H1 (cell line): ENCODE data around the gene MTR. TPM values are rescaled to one million over a fixed set of nuclear protein-coding genes. Genes with fewer than 3 reads are reported as not detected.
A peak's percentile ranks its signal among the peaks of the same experiment; 100 is the strongest.

Experiments
- CTCF ChIA-PET: fragments of 300-600 bp; sonication (Branson Sonifier 250); formaldehyde crosslinking; loops from one replicate; lab custom pipeline; 2021; ENCODE audit not compliant: partially characterized antibody; lab: Charles Lee
- POLR2A ChIA-PET: fragments of 300-600 bp; sonication (Branson Sonifier 250); formaldehyde crosslinking; loops from one replicate; lab custom pipeline; 2021; ENCODE audit warnings: inconsistent platforms; ENCODE audit not compliant: partially characterized antibody; lab: Charles Lee
- DNase-seq, 2 experiments: peaks; one replicate each; pipeline versions ENCODE4 v3.0.0 to v3.0.0-alpha.2; 2010 to 2022; ENCODE audit warnings: low spot score in 2 of 2, low read depth in 1 of 2, mixed read lengths in 1 of 2
- FAIRE-seq: peaks from 2 replicates; lab custom pipeline; 2011; peaks lifted over from hg19 to GRCh38; lab: Jason Lieb, UNC
- H2AFZ ChIP-seq: 2 replicates; pipeline ENCODE4 v1.8.1; 2012; ENCODE audit warnings: low read length, inconsistent platforms
- H2AK5ac ChIP-seq: 2 replicates; pipeline ENCODE4 v1.6.1; 2013; ENCODE audit warnings: low read depth, low read length
- H2BK120ac ChIP-seq: replicated peaks from 2 replicates; pipeline ENCODE3; 2013; ENCODE audit warnings: low read depth, low read length, inconsistent platforms
- H2BK12ac ChIP-seq: 2 replicates; pipeline ENCODE4 v1.6.1; 2013; ENCODE audit warnings: low read depth, low read length
- H2BK15ac ChIP-seq: 2 replicates; pipeline ENCODE4 v1.6.1; 2013; ENCODE audit warnings: low read length
- H2BK20ac ChIP-seq: 2 replicates; pipeline ENCODE4 v1.6.1; 2013; ENCODE audit warnings: low read length
- H2BK5ac ChIP-seq: 2 replicates; pipeline ENCODE4 v1.6.1; 2013; ENCODE audit warnings: low read depth, low read length
- H3K14ac ChIP-seq: 2 replicates; pipeline ENCODE4 v1.6.1; 2013; ENCODE audit warnings: inconsistent platforms; ENCODE audit not compliant: insufficient read length
- H3K18ac ChIP-seq: 2 replicates; pipeline ENCODE4 v1.6.1; 2013; ENCODE audit warnings: low read length; ENCODE audit errors: extremely low read depth
- H3K23ac ChIP-seq: 2 replicates; pipeline ENCODE4 v1.6.1; 2013; ENCODE audit warnings: inconsistent platforms; ENCODE audit not compliant: insufficient read length
- H3K23me2 ChIP-seq: 2 replicates; pipeline ENCODE4 v1.6.1; 2013; ENCODE audit warnings: low read depth, low read length
- H3K27ac ChIP-seq: 2 replicates; pipeline ENCODE4 v1.6.1; 2011; ENCODE audit warnings: low read depth, low read length, inconsistent platforms
- H3K27me3 ChIP-seq, 4 experiments: replicated peaks in 1 of 4; 1 replicate in 1 of 4; 2 replicates in 3 of 4; pipeline versions ENCODE4 v1.6.1 to v1.8.1; 2011 to 2013; ENCODE audit warnings: low read length in 3 of 4, mild to moderate bottlenecking in 3 of 4, inconsistent platforms in 2 of 4, mixed read lengths in 2 of 4, moderate library complexity in 1 of 4; ENCODE audit not compliant: control insufficient read depth in 3 of 4, insufficient read depth in 3 of 4; ENCODE audit errors: extremely low read depth in 1 of 4
- H3K36me3 ChIP-seq, 4 experiments: 2 replicates each; pipeline versions ENCODE4 v1.6.1 to v1.8.1; 2011 to 2013; ENCODE audit warnings: mild to moderate bottlenecking in 4 of 4, low read length in 3 of 4, moderate library complexity in 2 of 4, control low read depth in 1 of 4, inconsistent platforms in 1 of 4; ENCODE audit not compliant: insufficient read depth in 4 of 4, control insufficient read depth in 2 of 4
- H3K4ac ChIP-seq: replicated peaks from 2 replicates; pipeline ENCODE3; 2013; ENCODE audit warnings: low read length, low read depth, mixed read lengths, inconsistent platforms; ENCODE audit not compliant: insufficient read length
- H3K4me1 ChIP-seq, 4 experiments: replicated peaks in 1 of 4; 1 replicate in 1 of 4; 2 replicates in 3 of 4; pipeline versions ENCODE4 v1.6.1 to v1.8.1; 2011 to 2013; ENCODE audit warnings: low read length in 3 of 4, inconsistent platforms in 2 of 4, mixed read lengths in 1 of 4; ENCODE audit not compliant: insufficient read depth in 4 of 4, control insufficient read depth in 3 of 4
- H3K4me2 ChIP-seq, 2 experiments: 2 replicates each; pipeline versions ENCODE4 v1.6.1 to v1.8.1; 2011 to 2013; ENCODE audit warnings: low read depth in 2 of 2, low read length in 2 of 2, control low read depth in 1 of 2, inconsistent platforms in 1 of 2, mild to moderate bottlenecking in 1 of 2; ENCODE audit not compliant: insufficient read depth in 1 of 2
- H3K4me3 ChIP-seq, 4 experiments: fragments of 200-600, 300-600 bp in 1 of 4; sonication (generic), shearing (Covaris generic), sonication (Bioruptor Twin) in 1 of 4; 2 replicates each; pipeline versions ENCODE4 v1.5.1 to v1.8.1; 2011 to 2016; ENCODE audit warnings: low read length in 4 of 4, low read depth in 3 of 4, control low read depth in 2 of 4, inconsistent platforms in 2 of 4, mild to moderate bottlenecking in 2 of 4, mixed read lengths in 1 of 4, moderate library complexity in 1 of 4; ENCODE audit not compliant: insufficient read depth in 2 of 4; ENCODE audit errors: extremely low read depth in 1 of 4
- H3K56ac ChIP-seq: replicated peaks from 2 replicates; pipeline ENCODE3; 2013; ENCODE audit warnings: low read depth, mild to moderate bottlenecking, mixed read lengths, low read length, inconsistent platforms; ENCODE audit not compliant: insufficient read length
- H3K79me1 ChIP-seq: 2 replicates; pipeline ENCODE4 v1.6.1; 2013; ENCODE audit warnings: low read depth, low read length, control low read depth
- H3K79me2 ChIP-seq, 2 experiments: 2 replicates each; pipeline versions ENCODE4 v1.6.1 to v1.8.1; 2012 to 2013; ENCODE audit warnings: low read length in 2 of 2, mild to moderate bottlenecking in 2 of 2, inconsistent platforms in 1 of 2; ENCODE audit not compliant: insufficient read depth in 2 of 2, control insufficient read depth in 1 of 2
- H3K9ac ChIP-seq, 4 experiments: replicated peaks in 1 of 4; 1 replicate in 1 of 4; 2 replicates in 3 of 4; pipeline versions ENCODE4 v1.6.1 to v1.8.1; 2011 to 2013; ENCODE audit warnings: low read depth in 3 of 4, low read length in 3 of 4, control low read depth in 2 of 4, mild to moderate bottlenecking in 2 of 4, moderate library complexity in 2 of 4, inconsistent platforms in 1 of 4; ENCODE audit errors: extremely low read depth in 1 of 4
- H3K9me3 ChIP-seq, 2 experiments: 2 replicates each; pipeline versions ENCODE4 v1.6.1 to v1.8.1; 2012 to 2013; ENCODE audit warnings: mild to moderate bottlenecking in 2 of 2, moderate library complexity in 2 of 2, control low read depth in 1 of 2, inconsistent platforms in 1 of 2, low read depth in 1 of 2, low read length in 1 of 2, mixed read lengths in 1 of 2; ENCODE audit not compliant: insufficient read depth in 2 of 2
- H4K20me1 ChIP-seq, 2 experiments: replicated peaks in 1 of 2; 2 replicates each; pipeline versions ENCODE3 to v1.8.1; 2011 to 2013; ENCODE audit warnings: inconsistent platforms in 2 of 2, low read length in 2 of 2, mild to moderate bottlenecking in 1 of 2; ENCODE audit not compliant: insufficient read depth in 2 of 2, control insufficient read depth in 1 of 2
- H4K5ac ChIP-seq: 2 replicates; pipeline ENCODE4 v1.6.1; 2013; ENCODE audit warnings: low read length, low read depth, mixed read lengths, inconsistent platforms; ENCODE audit not compliant: insufficient read length
- H4K8ac ChIP-seq: 2 replicates; pipeline ENCODE4 v1.8.0; 2013; ENCODE audit warnings: mild to moderate bottlenecking, moderate library complexity, low read length, inconsistent platforms; ENCODE audit not compliant: insufficient read depth; ENCODE audit errors: extremely low read depth
- H4K91ac ChIP-seq: replicated peaks from 2 replicates; pipeline ENCODE3; 2013; ENCODE audit warnings: low read length, mixed read lengths, inconsistent platforms; ENCODE audit not compliant: insufficient read length
- BRCA1 ChIP-seq: IDR thresholded peaks from 2 replicates; pipeline ENCODE4 v1.6.1; 2012; ENCODE audit warnings: low read depth, low read length, improper control_type of control experiment
- EP300 ChIP-seq, 2 experiments: IDR thresholded peaks; 1 replicate in 1 of 2; 2 replicates in 1 of 2; pipeline ENCODE4 v1.6.1; 2011 to 2012; ENCODE audit warnings: low read depth in 2 of 2, low read length in 2 of 2, mild to moderate bottlenecking in 2 of 2, borderline replicate concordance in 1 of 2, inconsistent platforms in 1 of 2, moderate library complexity in 1 of 2
- JUN ChIP-seq: IDR thresholded peaks from 2 replicates; pipeline ENCODE4 v1.6.1; 2011; ENCODE audit warnings: low read depth, mild to moderate bottlenecking, improper control_type of control experiment, low read length
- KDM1A ChIP-seq: fragments of 200-600, 300-600 bp; sonication (generic); IDR thresholded peaks from 2 replicates; pipeline ENCODE4 v1.7.1; 2016; ENCODE audit warnings: mild to moderate bottlenecking, low read length, borderline replicate concordance
- POLR2A ChIP-seq, 2 experiments: IDR thresholded peaks; 1 replicate in 1 of 2; 2 replicates in 1 of 2; pipeline ENCODE4 v1.6.1; 2011; ENCODE audit warnings: low read depth in 2 of 2, low read length in 2 of 2, mild to moderate bottlenecking in 2 of 2; ENCODE audit errors: control extremely low read depth in 1 of 2
- POLR2AphosphoS5 ChIP-seq: IDR thresholded peaks from 2 replicates; pipeline ENCODE4 v1.6.1; 2011; ENCODE audit warnings: low read depth, low read length
- SP1 ChIP-seq: IDR thresholded peaks from 2 replicates; pipeline ENCODE4 v1.6.1; 2011; ENCODE audit warnings: low read depth, low read length
- TBP ChIP-seq: IDR thresholded peaks from 2 replicates; pipeline ENCODE4 v1.6.1; 2011; ENCODE audit warnings: low read depth, low read length, improper control_type of control experiment
- TCF12 ChIP-seq: IDR thresholded peaks from 2 replicates; pipeline ENCODE4 v1.6.1; 2011; ENCODE audit warnings: low read depth, mild to moderate bottlenecking, low read length
- YY1 ChIP-seq: IDR thresholded peaks from 2 replicates; pipeline ENCODE4 v1.6.1; 2011; ENCODE audit warnings: low read depth, mild to moderate bottlenecking, low read length
- ZNF274 ChIP-seq: IDR thresholded peaks from 2 replicates; pipeline ENCODE4 v1.7.0; 2012; ENCODE audit warnings: low read length, borderline replicate concordance; ENCODE audit errors: extremely low read depth
- WGBS, 2 experiments: shearing (Covaris generic) in 1 of 2; methylation state at CpG; one replicate each; pipeline versions ENCODE4 v1.1.6 to v1.1.7; 2013 to 2015; ENCODE audit warnings: low lambda C conversion rate in 2 of 2, mixed read lengths in 2 of 2, inconsistent platforms in 1 of 2, low coverage in 1 of 2, missing lambda C conversion rate in 1 of 2; ENCODE audit not compliant: insufficient replicate concordance in 2 of 2, insufficient coverage in 1 of 2, insufficient read length in 1 of 2; ENCODE audit errors: extremely low coverage in 1 of 2, missing lambda C conversion rate in 1 of 2; 5-methylcytosine and 5-hydroxymethylcytosine counted together
- polyA plus RNA-seq, 7 experiments: library from polyadenylated mRNA; depleted of rRNA in 3 of 7; stranded (reverse) in 5 of 7; unstranded in 2 of 7; fragments of >200 nt in 5 of 7; fragments of 200-250 nt in 2 of 7; gene quantifications; 1 replicate in 5 of 7; 2 replicates in 1 of 7; 4 replicates in 1 of 7; pipeline versions ENCODE4 v1.2.1 to v1.2.3, GENCODE V29; 2011 to 2013; ENCODE audit warnings: missing spikeins in 2 of 7, mixed read lengths in 2 of 7
- total RNA-seq: library from RNA; stranded (reverse); fragmentation: NEBNext Ultra II Directional; extraction: Animal tissue kit (Norgen Biotek cat#: 25700); gene quantifications from 2 replicates; pipeline ENCODE4 v1.2.1, GENCODE V29; 2021
- TF ChIP-seq, protein P1 (sequence below): IDR thresholded peaks from 2 replicates; pipeline ENCODE4 v1.6.1; 2012; ENCODE audit warnings: inconsistent platforms

MTR gene
- total and polyA plus RNA-seq, 2 of the 8 experiments (the other 6 are each of a cell fraction or from before 2014, with no cell fraction given), result 4.8 to 27.4 TPM

- peaks cover 0 to 8% (median 4%) of the 10 kb centered on the region in 4 experiments; a peak in 4 of 7 replicates for H3K4me1 ChIP-seq
- no peaks in the 10 kb centered on the region for H3K27me3 ChIP-seq
- H3K79me1 ChIP-seq, result no peaks in the 10 kb centered on the region
- H4K5ac ChIP-seq, result no peak overlapping the region
- H2BK20ac ChIP-seq, result no peak overlapping the region
- no peaks in the 10 kb centered on the region for H3K23me2 ChIP-seq
- no peak overlapping the region for H3K4me3 ChIP-seq
- no peak overlapping the region for H3K27ac ChIP-seq
- H3K79me2 ChIP-seq, result no peaks in the 10 kb centered on the region; a peak in 1 of 4 replicates
- no peak for FAIRE-seq
- ChIA-PET CTCF (no interaction called here), POLR2A (interaction anchor here (1.0 kb wide), 1 partner anchor 10 kb away, joined by 5 read pairs; no protein-coding TSS in a partner anchor)
- H3K36me3 ChIP-seq, result no peaks in the 10 kb centered on the region
- H2BK15ac ChIP-seq, result no peak overlapping the region
- H3K23ac ChIP-seq, result no peak overlapping the region
- no peak overlapping the region for H3K56ac ChIP-seq
- peak overlapping the region; percentile 55 for H2AFZ ChIP-seq
- H3K9me3 ChIP-seq, result no peaks in the 10 kb centered on the region
- no peak overlapping the region for H3K4me2 ChIP-seq
- no peak overlapping the region for H2BK5ac ChIP-seq
- H2BK12ac ChIP-seq, result no peak overlapping the region
- H3K4ac ChIP-seq, result no peak overlapping the region
- WGBS, 2 experiments, result 76% methylated on average over 8 of the region's 8 CpGs; no CpG with 5 or more reads in 1 of the 2 experiments
- H4K91ac ChIP-seq, result no peak overlapping the region
- H3K14ac ChIP-seq, result no peak overlapping the region
- H2AK5ac ChIP-seq, result no peak overlapping the region
- H4K8ac ChIP-seq, result no peak overlapping the region
- no peak overlapping the region for H3K9ac ChIP-seq
- no peak overlapping the region for H3K18ac ChIP-seq
- no peak overlapping the region for H2BK120ac ChIP-seq
- no peaks in the 10 kb centered on the region for H4K20me1 ChIP-seq
- TF ChIP-seq, protein P1, sequence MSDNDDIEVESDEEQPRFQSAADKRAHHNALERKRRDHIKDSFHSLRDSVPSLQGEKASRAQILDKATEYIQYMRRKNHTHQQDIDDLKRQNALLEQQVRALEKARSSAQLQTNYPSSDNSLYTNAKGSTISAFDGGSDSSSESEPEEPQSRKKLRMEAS, result no peak
- TF ChIP-seq KDM1A, result no peak
- no peak for TF ChIP-seq SP1
- TF ChIP-seq TBP, result no peak
- TF ChIP-seq ZNF274, result no peak
- TF ChIP-seq POLR2AphosphoS5, result no peak
- no peak for TF ChIP-seq POLR2A (IDR thresholded peaks at IDR 0.05; ENCODE audit: control extremely low read depth in 1 of 2, low read depth in 2 of 2, low read length in 2 of 2)
- no peak for TF ChIP-seq TCF12
- no peak for TF ChIP-seq EP300 (IDR thresholded peaks at IDR 0.05; ENCODE audit: borderline replicate concordance in 1 of 2, low read depth in 2 of 2, low read length in 2 of 2)
- no peak for TF ChIP-seq BRCA1
- TF ChIP-seq JUN, result no peak
- no peak for TF ChIP-seq YY1
- DNase-seq, result no peak
Measured at GRCh38 chr1:236947794-236948193, 152.7 kb downstream of the MTR start.
